Astrocyte (in vitro differentiated cells and primary cell): Measurements from ENCODE around the gene NMRK1. TPM values are rescaled to one million over a fixed set of nuclear protein-coding genes. Genes with fewer than 3 reads are reported as not detected.

Experiments used
- DNase-seq: peaks from one replicate; pipeline ENCODE4 v3.0.0-alpha.2; 2010; ENCODE audit warnings: low read depth
- FAIRE-seq: peaks from 2 replicates; lab custom pipeline; 2011; peaks lifted over from hg19 to GRCh38; lab: Jason Lieb, UNC
- H2AFZ ChIP-seq: 2 replicates; pipeline ENCODE4 v1.6.0; 2012; ENCODE audit warnings: low read depth, low read length, inconsistent platforms
- H3K27ac ChIP-seq: 2 replicates; pipeline ENCODE4 v1.5.1; 2011; ENCODE audit warnings: low read depth, low read length, inconsistent platforms
- H3K27me3 ChIP-seq: 2 replicates; pipeline ENCODE4 v1.6.0; 2011; ENCODE audit warnings: low read length, inconsistent platforms; ENCODE audit not compliant: insufficient read depth
- H3K36me3 ChIP-seq: 2 replicates; pipeline ENCODE4 v1.5.1; 2011; ENCODE audit warnings: low read length, inconsistent platforms; ENCODE audit not compliant: insufficient read depth
- H3K4me1 ChIP-seq: 2 replicates; pipeline ENCODE4 v1.5.1; 2011; ENCODE audit warnings: low read length, inconsistent platforms; ENCODE audit not compliant: insufficient read depth
- H3K4me2 ChIP-seq: 2 replicates; pipeline ENCODE4 v1.6.0; 2012; ENCODE audit warnings: low read length, inconsistent platforms
- H3K4me3 ChIP-seq: 2 replicates; pipeline ENCODE4 v1.5.1; 2011; ENCODE audit warnings: low read depth, mild to moderate bottlenecking, low read length, inconsistent platforms; ENCODE audit not compliant: insufficient read depth
- H3K79me2 ChIP-seq: 2 replicates; pipeline ENCODE4 v1.6.0; 2012; ENCODE audit warnings: mild to moderate bottlenecking, low read length, inconsistent platforms; ENCODE audit not compliant: insufficient read depth
- H3K9ac ChIP-seq: 2 replicates; pipeline ENCODE4 v1.6.0; 2012; ENCODE audit warnings: mild to moderate bottlenecking, low read length, inconsistent platforms
- H3K9me3 ChIP-seq: 2 replicates; pipeline ENCODE4 v1.5.1; 2012; ENCODE audit warnings: low read depth, mild to moderate bottlenecking, low read length, inconsistent platforms; ENCODE audit not compliant: insufficient read depth
- H4K20me1 ChIP-seq: 2 replicates; pipeline ENCODE4 v1.6.0; 2012; ENCODE audit warnings: low read length, inconsistent platforms; ENCODE audit not compliant: insufficient read depth
- H3K27ac Mint-ChIP-seq: one replicate; pipeline ENCODE4 v1.8.0; 2021; ENCODE audit warnings: mild to moderate bottlenecking, mixed read lengths; ENCODE audit not compliant: unreplicated experiment
- H3K27me3 Mint-ChIP-seq: one replicate; pipeline ENCODE4 v1.8.0; 2021; ENCODE audit warnings: low read depth, mixed read lengths; ENCODE audit not compliant: unreplicated experiment
- H3K36me3 Mint-ChIP-seq: one replicate; pipeline ENCODE4 v1.8.0; 2021; ENCODE audit warnings: low read depth, mixed read lengths; ENCODE audit not compliant: unreplicated experiment
- H3K4me1 Mint-ChIP-seq: one replicate; pipeline ENCODE4 v1.8.0; 2021; ENCODE audit warnings: low read depth, mixed read lengths; ENCODE audit not compliant: unreplicated experiment
- H3K4me3 Mint-ChIP-seq: one replicate; pipeline ENCODE4 v1.8.0; 2021; ENCODE audit warnings: mild to moderate bottlenecking, moderate library complexity, mixed read lengths; ENCODE audit not compliant: unreplicated experiment
- H3K9me3 Mint-ChIP-seq: one replicate; pipeline ENCODE4 v1.8.0; 2021; ENCODE audit warnings: mild to moderate bottlenecking, mixed read lengths; ENCODE audit not compliant: unreplicated experiment
- EZH2 ChIP-seq: IDR thresholded peaks from 2 replicates; pipeline ENCODE4 v1.6.1; 2012; ENCODE audit warnings: mild to moderate bottlenecking, low read length, inconsistent platforms; ENCODE audit not compliant: insufficient read depth
- total RNA-seq: library from RNA; stranded (reverse); gene quantifications from 2 replicates; pipeline ENCODE4 v1.2.1, GENCODE V29; 2021
- TF ChIP-seq, protein P1 (sequence below): IDR thresholded peaks from 2 replicates; pipeline ENCODE4 v1.5.1; 2011; ENCODE audit warnings: low read depth, mild to moderate bottlenecking, inconsistent platforms, low read length, moderate library complexity; ENCODE audit not compliant: insufficient read depth

The NMRK1 gene
- total RNA-seq, 1 donor from 2014 or later = 15.2 TPM

GRCh38 chr9:75061169-75061568, 26.8 kb downstream of the NMRK1 start:
- Histone ChIP-seq H2AFZ (no peak overlapping the region), H3K79me2 (no peaks in the 10 kb centered on the region), H3K27me3 (no peaks in the 10 kb centered on the region), H4K20me1 (no peaks in the 10 kb centered on the region), H3K36me3 (no peaks in the 10 kb centered on the region), H3K9me3 (no peaks in the 10 kb centered on the region), H3K9ac (no peak overlapping the region), H3K4me3 (no peak overlapping the region), H3K4me2 (no peak overlapping the region), H3K27ac (no peak overlapping the region), H3K4me1 (peaks cover 17% of the 10 kb centered on the region)
- TF ChIP-seq, protein P1, sequence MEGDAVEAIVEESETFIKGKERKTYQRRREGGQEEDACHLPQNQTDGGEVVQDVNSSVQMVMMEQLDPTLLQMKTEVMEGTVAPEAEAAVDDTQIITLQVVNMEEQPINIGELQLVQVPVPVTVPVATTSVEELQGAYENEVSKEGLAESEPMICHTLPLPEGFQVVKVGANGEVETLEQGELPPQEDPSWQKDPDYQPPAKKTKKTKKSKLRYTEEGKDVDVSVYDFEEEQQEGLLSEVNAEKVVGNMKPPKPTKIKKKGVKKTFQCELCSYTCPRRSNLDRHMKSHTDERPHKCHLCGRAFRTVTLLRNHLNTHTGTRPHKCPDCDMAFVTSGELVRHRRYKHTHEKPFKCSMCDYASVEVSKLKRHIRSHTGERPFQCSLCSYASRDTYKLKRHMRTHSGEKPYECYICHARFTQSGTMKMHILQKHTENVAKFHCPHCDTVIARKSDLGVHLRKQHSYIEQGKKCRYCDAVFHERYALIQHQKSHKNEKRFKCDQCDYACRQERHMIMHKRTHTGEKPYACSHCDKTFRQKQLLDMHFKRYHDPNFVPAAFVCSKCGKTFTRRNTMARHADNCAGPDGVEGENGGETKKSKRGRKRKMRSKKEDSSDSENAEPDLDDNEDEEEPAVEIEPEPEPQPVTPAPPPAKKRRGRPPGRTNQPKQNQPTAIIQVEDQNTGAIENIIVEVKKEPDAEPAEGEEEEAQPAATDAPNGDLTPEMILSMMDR = no peak
- no peak for TF ChIP-seq EZH2
- DNase-seq = no peak
- Mint-ChIP-seq H3K9me3 (peaks cover 7% of the 10 kb centered on the region), H3K27ac (no peak overlapping the region), H3K27me3 (no peaks in the 10 kb centered on the region), H3K36me3 (no peaks in the 10 kb centered on the region), H3K4me3 (no peak overlapping the region), H3K4me1 (peaks cover 9% of the 10 kb centered on the region)
- FAIRE-seq = no peak

- H3K27me3 ChIP-seq = no peaks in the 10 kb centered on the region
- no peak for TF ChIP-seq EZH2
- TF ChIP-seq, protein P1 = no peak
- peaks cover 7% of the 10 kb centered on the region for H3K9me3 Mint-ChIP-seq
- no peaks in the 10 kb centered on the region for H3K36me3 ChIP-seq
- H2AFZ ChIP-seq = no peak overlapping the region
- H3K4me3 ChIP-seq = no peak overlapping the region
- H3K4me2 ChIP-seq = no peak overlapping the region
- no peak overlapping the region for H3K4me3 Mint-ChIP-seq
- DNase-seq = no peak
- no peaks in the 10 kb centered on the region for H3K4me1 Mint-ChIP-seq
- H4K20me1 ChIP-seq = no peaks in the 10 kb centered on the region
- H3K27ac Mint-ChIP-seq = no peak overlapping the region
- H3K9ac ChIP-seq = no peak overlapping the region
- H3K27me3 Mint-ChIP-seq = no peaks in the 10 kb centered on the region
- no peaks in the 10 kb centered on the region for H3K4me1 ChIP-seq
- no peaks in the 10 kb centered on the region for H3K79me2 ChIP-seq
- no peaks in the 10 kb centered on the region for H3K9me3 ChIP-seq
- peaks cover 3% of the 10 kb centered on the region for H3K36me3 Mint-ChIP-seq
- FAIRE-seq = no peak
- H3K27ac ChIP-seq = no peak overlapping the region
Observed at GRCh38 chr9:75054368-75055001, 33.5 kb downstream of the NMRK1 start.

GRCh38 chr9:75053869-75054268, 34.1 kb downstream of the NMRK1 start:
- no peaks in the 10 kb centered on the region for H3K4me1 Mint-ChIP-seq
- FAIRE-seq (no peak), DNase-seq (no peak)
- no peaks in the 10 kb centered on the region for H3K9me3 ChIP-seq
- H3K4me3 Mint-ChIP-seq = no peak overlapping the region
- no peak overlapping the region for H2AFZ ChIP-seq
- H3K36me3 ChIP-seq = no peaks in the 10 kb centered on the region
- H3K9ac ChIP-seq = no peak overlapping the region
- H3K36me3 Mint-ChIP-seq = peaks cover 3% of the 10 kb centered on the region
- no peaks in the 10 kb centered on the region for H3K79me2 ChIP-seq
- no peak overlapping the region for H3K27ac Mint-ChIP-seq
- H3K27ac ChIP-seq = no peak overlapping the region
- H3K27me3 ChIP-seq = no peaks in the 10 kb centered on the region
- no peaks in the 10 kb centered on the region for H4K20me1 ChIP-seq
- TF ChIP-seq EZH2 = no peak
- TF ChIP-seq, protein P1 = no peak
- H3K4me1 ChIP-seq = no peaks in the 10 kb centered on the region
- no peak overlapping the region for H3K4me3 ChIP-seq
- H3K27me3 Mint-ChIP-seq = no peaks in the 10 kb centered on the region
- no peak overlapping the region for H3K4me2 ChIP-seq
- H3K9me3 Mint-ChIP-seq = peaks cover 4% of the 10 kb centered on the region
